Activated CD8-positive, alpha-beta memory T cell treated with anti-CD3 and anti-CD28 coated beads for 24 hours (primary cell): Measurements from ENCODE around the gene CSTF2T.
"Not testable (repeated sequence)": the region's sequence is repeated elsewhere in the genome, so short reads cannot be mapped to it uniquely, and the experiment has no call there.

Experiments
- DNase-seq: peaks from one replicate; pipeline ENCODE4 v3.0.0-alpha.2; 2020

The CSTF2T gene

GRCh38 chr10:51696251-51696650 lies 3.1 kb downstream of the CSTF2T start:
- DNase-seq = no peak

- no peak for DNase-seq
These were observed 5.2 kb downstream of the CSTF2T start for GRCh38 chr10:51694086-51694768.

GRCh38 chr10:51691135-51691534 lies 8.3 kb downstream of the CSTF2T start:
- DNase-seq = no peak

- DNase-seq = no peak
These were observed 9.9 kb downstream of the CSTF2T start for GRCh38 chr10:51689536-51689935.

GRCh38 chr10:51688826-51689225 lies 10.6 kb downstream of the CSTF2T start:
- not testable (repeated sequence) for DNase-seq

- DNase-seq = no peak
These were observed 12.1 kb downstream of the CSTF2T start for GRCh38 chr10:51687296-51687695.

GRCh38 chr10:51685768-51686167 lies 13.6 kb downstream of the CSTF2T start:
- no peak for DNase-seq

GRCh38 chr10:51683031-51683691 lies 16.2 kb downstream of the CSTF2T start:
- DNase-seq = no peak

- no peak for DNase-seq
These were observed 19.6 kb downstream of the CSTF2T start for GRCh38 chr10:51679841-51680240.

GRCh38 chr10:51675088-51675487 lies 24.3 kb downstream of the CSTF2T start:
- DNase-seq = no peak

- no peak for DNase-seq
These were observed 27.3 kb downstream of the CSTF2T start for GRCh38 chr10:51672039-51672535.

- DNase-seq = no peak
These were observed 30.4 kb downstream of the CSTF2T start for GRCh38 chr10:51669041-51669440.

GRCh38 chr10:51668336-51668689 lies 31.1 kb downstream of the CSTF2T start:
- DNase-seq = no peak

GRCh38 chr10:51667678-51668335 lies 31.6 kb downstream of the CSTF2T start:
- no peak for DNase-seq

GRCh38 chr10:51666456-51666855 lies 32.9 kb downstream of the CSTF2T start:
- DNase-seq = no peak

- DNase-seq = no peak
These were observed 36.3 kb downstream of the CSTF2T start for GRCh38 chr10:51663086-51663485.

- no peak for DNase-seq
These were observed 40.1 kb downstream of the CSTF2T start for GRCh38 chr10:51659344-51659743.

- no peak for DNase-seq
These were observed 41.4 kb downstream of the CSTF2T start for GRCh38 chr10:51658000-51658399.

GRCh38 chr10:51656503-51656902 lies 42.9 kb downstream of the CSTF2T start:
- DNase-seq = no peak

GRCh38 chr10:51654918-51655317 lies 44.5 kb downstream of the CSTF2T start:
- no peak for DNase-seq

- DNase-seq = no peak
These were observed 46.4 kb downstream of the CSTF2T start for GRCh38 chr10:51653025-51653424.

GRCh38 chr10:51651063-51651462 lies 48.3 kb downstream of the CSTF2T start:
- no peak for DNase-seq

- DNase-seq = no peak
These were observed 50.3 kb downstream of the CSTF2T start for GRCh38 chr10:51649064-51649463.
